NCI-H526 treated with DMSO at 0.1 percent for 48 hours (cell line): ENCODE measurements around the gene HOXB3.
"Not testable (repeated sequence)": the region's sequence is repeated elsewhere in the genome, so short reads cannot be mapped to it uniquely, and the experiment has no call there.

Experiments used
- DNase-seq: peaks from one replicate; lab custom pipeline; 2025; lab: John Stamatoyannopoulos, UW

HOXB3 gene

DNA sequence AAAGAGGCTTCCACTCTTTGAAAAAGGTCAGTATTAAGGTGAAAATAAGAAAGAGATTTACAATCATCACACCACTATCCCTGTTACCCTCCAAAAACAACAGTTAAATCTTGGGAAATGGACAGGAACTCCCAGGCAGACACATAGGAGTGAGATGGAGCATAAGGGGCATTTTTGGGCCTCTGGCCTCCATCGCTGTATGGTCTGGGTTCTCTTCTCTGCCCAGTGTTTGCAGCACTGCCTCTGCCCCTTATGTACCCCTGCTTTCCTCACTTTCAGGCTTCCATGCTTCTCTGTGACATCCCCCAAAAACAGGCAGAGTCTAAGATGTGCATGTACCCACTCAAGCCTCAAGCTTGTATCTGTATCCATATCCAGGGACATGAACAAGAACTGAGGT is 44.5 kb downstream of the HOXB3 start:
- DNase-seq, result no peak

DNA sequence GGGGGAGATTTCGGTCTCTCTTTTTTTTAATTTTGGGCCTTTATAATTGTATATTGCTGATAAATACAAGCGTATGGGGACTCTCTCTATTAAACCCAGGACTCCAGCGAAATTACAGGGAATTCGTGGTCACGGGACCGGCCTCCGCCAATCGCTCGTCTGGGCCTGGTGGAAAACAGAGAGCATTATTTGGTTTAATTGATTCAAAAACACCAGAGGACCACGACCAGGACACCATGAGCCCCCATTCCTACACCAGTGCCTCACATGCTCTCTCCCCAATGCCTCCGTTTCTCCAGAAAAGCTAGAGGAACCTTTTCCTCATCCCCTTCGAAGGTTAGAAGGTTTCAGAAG is 45.0 kb downstream of the HOXB3 start, which contains the start of gene HOXB2:
HOXB2 (minus strand) TSS at position 88 of the 354 bp plus-strand sequence. CDS start 198 bp downstream, outside the sequence.
- DNase-seq, result no peak

DNA sequence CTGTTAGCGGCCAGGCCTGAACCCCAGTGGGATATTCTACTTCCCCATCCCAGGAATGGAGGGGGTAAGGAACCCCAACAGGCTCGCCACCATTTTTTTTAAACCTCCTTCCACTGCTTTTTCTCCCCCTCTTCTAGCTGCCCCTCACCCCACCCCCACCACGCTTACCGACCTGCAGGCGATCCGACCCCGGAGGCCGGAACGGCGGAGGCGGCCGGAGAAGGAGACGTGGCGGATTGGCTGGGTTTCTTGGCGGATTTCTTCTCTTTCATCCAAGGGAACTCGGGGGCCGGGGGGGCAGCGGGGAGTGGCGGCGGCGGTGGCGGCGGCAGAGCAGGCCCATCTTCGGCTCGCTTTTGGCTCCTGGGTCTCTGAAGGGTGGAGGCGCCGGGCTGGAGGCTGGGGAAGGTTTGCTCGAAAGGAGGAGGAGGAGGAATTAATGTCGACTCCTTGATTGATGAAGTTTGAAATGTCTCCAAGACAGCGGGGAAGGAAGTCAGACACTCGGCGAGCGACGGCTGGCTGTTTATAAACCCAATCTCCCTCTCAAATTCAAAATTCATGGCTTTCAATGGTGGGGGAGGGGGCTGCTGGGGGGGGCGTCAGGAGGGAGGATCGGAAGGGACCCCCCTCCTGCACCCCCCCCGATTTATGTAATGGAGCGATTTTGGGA is 45.6 kb downstream of the HOXB3 start:
- DNase-seq, result no peak

DNA sequence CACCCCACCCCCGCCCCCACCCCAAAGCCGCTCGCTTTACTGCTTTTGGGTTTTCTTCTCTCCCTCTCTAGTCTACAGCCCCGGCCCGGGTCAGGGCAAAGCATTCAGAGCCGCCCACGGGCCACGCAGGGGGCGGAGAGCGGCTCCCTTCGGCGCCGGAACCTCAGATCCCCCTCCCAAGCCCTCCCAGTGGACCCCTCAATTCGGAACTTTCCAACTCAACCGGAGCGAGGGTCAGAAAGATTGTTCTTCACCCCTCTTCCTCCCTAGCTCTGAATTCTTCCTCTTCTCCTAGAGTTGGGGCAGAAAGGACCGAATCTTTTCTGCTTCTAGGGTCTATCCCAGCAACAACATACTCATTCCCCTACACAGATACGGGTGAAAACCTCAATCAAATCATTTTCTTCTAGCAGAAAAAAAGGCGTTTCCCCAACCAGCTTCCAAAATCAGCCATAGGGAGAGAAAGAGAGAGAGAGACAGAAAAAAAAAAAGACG is 46.1 kb downstream of the HOXB3 start:
- DNase-seq, result no peak

DNA sequence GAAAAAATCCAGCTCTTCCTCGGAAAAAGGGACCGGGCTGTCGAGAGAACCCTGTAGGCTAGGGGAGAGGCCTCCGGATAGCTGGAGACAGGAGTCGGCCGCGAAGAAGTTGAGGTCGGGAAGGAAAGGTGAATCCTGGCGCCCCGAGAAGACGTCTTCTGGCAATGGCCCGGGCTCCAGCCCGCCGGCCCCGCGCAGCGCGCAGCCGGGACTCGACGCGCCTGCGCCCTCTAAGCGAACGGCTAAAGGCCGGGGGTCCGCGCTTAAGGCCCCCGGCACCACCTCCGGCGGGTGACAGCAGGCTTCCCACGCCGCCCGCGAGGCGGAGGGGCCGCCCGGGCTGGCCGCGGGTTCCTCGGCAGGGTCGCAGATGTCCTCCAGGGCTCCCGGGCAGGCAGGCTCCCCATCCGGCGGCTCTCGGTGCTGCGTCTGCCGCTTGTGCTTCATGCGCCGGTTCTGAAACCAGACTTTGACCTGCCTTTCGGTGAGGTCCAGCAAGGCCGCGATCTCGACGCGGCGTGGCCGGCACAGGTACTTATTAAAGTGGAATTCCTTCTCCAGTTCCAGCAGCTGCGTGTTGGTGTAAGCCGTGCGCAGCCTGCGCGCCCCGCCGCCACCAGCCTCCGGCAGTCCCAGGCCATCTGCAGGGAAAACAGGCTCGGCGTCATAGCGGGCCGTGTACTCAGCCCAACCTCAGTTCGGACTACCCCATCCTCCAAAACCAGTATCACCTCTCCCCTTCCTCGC is 46.8 kb downstream of the HOXB3 start:
- no peak for DNase-seq

DNA sequence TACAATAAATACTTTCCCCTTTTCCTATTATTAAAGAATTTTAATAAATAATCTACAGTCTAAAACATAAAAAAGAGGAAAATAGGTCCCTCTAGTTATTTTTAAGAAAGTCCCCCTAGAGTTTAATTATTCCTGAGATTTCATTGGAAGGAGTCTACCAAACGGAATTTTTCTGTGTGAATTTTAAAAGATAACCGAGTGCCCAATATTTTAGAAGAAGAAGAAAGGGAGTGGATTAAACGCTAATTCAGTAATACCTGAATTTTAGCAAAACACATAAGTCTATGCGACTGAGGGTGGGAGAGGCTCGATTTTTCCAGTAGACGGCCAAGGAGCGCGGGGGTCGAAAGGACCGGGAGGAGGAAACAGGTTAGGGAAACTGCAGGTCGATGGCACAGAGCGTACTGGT is 47.3 kb downstream of the HOXB3 start:
- no peak for DNase-seq

DNA sequence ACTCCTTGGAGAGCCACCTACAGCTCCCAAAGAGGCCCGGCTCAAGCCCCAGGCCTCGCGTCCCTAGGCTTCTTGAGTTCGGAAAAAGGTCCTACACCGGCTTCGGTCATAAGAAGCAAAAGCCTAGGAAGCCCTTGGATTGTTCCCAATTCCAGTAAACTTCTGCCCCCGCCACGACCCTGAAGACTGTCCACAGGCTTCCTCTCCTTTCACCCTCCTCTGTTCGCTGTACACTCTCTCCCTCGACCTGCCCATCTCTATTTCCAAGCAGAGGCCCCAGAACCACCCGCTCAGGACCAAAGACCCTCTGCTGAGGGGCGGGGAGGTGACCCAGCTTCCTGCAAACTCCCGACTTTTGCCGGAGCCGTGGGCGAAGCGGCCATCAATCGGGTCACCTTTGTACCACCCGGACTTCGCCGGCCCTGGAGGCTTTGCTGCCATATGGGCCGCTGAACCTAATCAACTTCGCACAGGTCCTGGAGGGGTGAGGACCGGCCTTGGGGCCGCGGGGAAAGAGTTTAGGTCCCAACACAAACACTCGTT is 47.9 kb downstream of the HOXB3 start:
- DNase-seq, result no peak

DNA sequence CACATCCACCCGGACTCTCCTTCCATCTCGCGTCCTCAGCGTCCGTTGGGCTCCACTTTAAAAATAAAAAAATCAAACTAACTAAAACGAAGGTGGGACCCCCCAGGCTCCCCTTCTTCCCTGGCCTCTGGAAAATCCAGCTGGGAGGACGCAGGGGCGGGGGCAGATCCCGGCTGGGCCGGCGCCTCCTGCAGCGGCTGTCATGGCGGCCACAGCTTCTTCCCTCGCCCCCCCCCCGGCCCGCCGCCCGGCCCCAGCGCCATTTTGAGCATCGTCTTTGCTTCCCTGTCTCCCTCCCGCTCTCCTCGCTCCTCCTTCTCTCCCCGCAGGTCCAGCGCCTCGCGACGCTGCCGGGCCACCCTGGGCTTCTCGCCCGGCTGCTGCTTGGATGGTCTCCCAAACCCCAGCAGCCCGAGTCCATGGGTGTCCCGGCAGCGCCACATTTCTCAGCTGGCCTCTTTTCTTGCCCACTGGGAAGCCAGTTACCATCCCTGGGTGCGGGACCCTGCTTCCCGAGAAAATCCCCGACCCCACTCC is 48.4 kb downstream of the HOXB3 start:
- no peak for DNase-seq

DNA sequence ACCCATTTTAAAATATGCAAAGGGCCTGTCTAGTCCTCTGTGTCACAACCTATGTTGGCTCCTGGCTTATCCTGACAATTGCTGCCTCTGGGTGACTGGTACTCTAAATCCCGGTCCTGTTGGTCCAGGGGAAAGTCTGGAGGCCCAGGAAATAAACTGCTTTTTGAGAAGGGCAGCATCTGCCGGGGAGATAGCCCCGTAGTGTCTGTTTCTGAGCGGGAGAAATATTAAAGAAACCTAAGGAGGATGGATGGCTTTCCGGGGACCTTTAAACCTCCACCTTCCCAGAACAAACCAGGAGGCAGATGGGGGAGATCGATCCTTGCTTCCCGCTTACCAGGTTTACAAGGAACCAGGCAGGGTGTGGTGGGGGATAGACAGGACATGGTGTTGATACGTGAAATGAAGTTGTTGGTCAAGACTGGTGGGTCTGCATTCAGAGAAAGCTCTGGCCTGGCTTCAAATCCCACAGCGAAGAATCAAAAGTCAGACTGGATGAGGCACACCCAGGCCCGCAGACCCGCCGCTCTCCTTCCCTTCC is 48.9 kb downstream of the HOXB3 start:
- DNase-seq, result no peak

DNA sequence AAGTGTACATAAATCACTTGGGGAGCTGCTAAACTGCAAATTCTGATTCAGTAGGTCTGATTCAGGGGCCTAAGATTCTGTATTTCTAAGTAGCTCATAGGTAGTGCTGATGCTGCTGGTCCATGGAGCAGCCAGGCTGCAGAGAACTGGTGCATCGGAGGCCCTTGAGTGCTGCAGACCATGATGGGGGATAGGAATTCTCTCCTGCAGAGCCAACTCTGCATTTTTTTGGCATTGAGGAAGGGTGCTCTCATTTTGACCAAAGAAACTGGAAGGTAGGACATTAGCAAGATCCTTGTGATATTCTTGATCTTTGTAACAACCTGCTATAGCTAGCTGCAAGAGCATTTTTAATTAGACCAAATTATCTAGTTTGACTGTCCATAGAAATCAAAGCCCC is 49.8 kb downstream of the HOXB3 start:
- no peak for DNase-seq

DNA sequence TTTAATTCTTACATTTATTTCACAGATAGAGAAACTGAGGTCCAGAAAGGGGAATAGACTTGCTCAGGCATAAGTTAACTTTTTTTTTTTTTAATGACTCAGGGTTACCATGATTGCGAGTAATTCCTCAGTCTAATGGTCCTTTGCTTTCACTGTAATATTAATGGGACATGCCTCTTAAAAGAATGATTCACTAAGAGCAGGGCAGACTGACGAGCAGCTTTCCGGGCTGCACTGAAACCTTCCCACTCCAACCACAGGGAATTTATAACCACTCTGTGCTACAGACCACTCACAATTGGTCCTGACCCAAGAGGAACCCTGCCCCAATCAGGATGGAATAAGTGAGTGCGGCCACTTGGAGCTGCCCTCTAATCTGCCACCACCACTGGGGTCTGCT is 50.9 kb downstream of the HOXB3 start:
- no peak for DNase-seq

DNA sequence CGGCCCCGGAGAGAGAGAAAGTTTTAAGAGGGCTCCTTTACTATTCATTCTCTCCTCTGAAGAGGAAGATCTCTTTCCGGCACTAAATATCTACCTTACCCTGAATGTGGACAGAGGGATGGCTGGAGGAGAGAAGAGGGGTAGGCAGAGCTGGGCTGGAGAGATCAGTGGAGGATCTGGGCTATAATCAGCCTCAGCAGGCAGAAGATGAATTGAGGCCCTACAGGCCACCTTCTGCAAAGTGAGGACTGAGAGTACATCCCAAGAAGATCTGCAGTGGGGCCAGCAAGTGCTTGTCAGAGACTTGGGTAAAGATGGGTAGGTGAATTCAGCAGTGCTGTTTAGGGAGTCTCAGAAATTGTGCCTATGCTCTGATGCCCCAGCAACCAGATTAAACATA is 52.7 kb downstream of the HOXB3 start:
- DNase-seq, result no peak

DNA sequence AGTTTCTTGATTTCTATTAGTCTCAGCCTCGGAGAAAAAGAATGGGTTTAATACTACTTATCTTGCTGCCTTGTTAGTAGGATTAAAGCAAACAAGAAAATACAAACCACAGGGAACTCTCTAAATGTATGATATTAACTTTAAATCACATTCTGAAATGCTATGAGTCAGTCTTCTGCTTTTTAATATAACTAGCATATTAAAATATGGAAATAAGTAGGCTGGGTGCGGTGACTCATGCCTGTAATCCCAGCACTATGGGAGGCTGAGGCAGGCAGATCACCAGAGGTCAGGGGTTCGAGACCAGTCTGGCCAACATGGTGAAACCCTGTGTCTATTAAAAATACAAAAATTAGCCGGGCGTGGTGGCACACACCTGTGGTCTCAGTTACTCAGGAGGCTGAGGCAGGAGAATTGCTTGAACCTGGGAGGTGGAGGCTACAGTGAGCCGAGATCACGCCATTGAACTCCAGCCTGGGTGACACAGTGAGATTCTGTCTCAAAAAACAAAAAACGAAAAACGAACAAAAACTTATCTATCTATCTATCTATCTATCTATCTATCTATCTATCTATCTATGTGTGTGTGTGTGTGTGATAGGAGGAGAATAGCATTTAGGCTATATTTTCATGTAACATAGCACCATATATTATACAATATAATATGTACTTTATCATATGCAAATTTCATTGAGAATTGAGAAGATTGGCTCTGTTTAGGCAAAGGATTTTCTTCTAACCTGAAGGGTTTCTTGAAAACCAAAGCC is 54.1 kb downstream of the HOXB3 start:
- DNase-seq, result not testable (repeated sequence)

DNA sequence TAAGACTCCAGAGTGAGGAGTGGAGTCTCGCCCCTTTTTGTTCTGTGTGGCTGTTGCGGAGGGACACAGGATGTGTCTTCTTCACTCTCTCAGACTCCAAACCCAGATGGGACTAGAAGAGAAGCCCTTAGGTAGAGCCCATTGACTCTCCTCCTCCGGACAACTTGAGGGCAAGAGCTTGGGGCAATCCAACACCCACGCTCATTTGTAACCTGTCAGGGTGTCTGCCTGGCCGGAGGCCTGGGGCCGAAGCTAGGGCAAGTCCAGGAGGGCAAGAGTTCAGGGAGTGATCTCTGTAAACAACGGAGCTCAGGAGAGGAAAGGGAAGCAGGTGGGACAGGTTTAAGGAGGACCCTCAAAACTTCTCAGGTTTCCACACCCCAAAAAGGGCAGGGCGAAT is 57.8 kb downstream of the HOXB3 start:
- DNase-seq, result no peak

DNA sequence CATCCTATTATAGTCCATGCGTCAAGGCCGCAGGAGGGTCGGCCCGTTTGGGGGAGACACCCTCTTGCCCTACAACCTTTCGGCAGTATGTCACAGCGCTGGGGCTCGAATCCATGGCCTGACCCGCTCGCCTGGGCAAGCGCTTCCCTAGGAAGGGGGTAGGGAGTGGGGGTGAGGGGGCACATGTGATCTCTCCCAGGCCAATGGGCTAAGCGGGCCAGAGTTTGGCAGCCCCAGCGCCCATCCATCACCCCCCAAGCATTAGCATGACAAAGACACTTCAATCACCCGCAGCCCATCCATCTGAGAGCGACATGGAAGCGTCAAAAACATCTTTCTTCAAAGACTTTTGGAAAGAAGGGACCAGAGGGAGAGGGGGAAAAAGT is 59.2 kb downstream of the HOXB3 start, which contains the start of gene HOXB1:
HOXB1 (minus strand) TSS at position 125 of the 386 bp plus-strand sequence; CDS start at position 18, 107 bp downstream.
- no peak for DNase-seq

DNA sequence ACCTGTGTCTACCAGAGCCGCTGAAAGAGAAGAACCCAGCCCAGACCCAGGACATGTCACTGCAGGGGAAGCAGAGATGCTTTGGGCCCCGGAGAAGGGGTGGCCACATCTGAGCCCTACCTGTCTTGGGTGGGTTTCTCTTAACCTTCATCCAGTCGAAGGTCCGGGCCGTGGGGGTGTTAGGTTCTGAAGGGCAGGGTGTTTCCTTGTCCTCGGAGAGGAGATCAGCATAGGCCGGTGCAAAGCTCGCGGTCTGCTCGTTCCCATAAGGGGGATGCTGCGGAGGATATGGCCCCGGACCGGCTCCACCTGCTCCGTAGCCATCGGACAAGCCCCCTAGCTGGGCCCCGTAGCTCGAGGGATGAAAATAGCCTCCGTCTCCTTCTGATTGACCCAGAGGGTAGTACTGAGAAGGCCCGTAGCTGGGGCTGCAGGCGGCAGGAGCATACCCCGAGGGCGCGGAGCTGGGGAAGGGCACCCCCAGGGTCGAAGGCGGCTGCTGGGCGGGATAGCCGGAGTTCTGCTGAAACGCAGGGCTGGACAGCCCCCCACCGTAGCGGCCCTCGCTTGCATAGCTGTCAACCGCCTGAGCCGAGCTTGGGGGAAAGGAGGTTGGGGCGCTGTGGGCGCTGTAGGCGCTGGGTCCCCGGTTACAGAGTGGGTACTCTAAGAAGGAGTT is 59.7 kb downstream of the HOXB3 start:
- no peak for DNase-seq

DNA sequence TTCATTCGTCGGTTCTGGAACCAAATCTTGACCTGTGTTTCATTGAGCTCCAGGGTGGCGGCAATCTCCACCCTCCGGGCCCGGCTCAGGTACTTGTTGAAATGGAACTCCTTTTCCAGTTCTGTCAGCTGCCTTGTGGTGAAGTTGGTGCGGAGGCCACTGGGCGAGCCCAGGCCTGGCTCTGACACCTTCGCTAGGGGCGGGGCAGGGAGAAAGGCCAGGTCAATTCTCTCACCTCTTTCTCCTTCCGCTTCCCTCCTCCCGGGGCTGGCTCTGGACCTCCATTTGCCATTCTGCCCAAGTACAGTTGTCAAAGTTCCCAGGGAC is 60.4 kb downstream of the HOXB3 start:
- DNase-seq, result no peak

DNA sequence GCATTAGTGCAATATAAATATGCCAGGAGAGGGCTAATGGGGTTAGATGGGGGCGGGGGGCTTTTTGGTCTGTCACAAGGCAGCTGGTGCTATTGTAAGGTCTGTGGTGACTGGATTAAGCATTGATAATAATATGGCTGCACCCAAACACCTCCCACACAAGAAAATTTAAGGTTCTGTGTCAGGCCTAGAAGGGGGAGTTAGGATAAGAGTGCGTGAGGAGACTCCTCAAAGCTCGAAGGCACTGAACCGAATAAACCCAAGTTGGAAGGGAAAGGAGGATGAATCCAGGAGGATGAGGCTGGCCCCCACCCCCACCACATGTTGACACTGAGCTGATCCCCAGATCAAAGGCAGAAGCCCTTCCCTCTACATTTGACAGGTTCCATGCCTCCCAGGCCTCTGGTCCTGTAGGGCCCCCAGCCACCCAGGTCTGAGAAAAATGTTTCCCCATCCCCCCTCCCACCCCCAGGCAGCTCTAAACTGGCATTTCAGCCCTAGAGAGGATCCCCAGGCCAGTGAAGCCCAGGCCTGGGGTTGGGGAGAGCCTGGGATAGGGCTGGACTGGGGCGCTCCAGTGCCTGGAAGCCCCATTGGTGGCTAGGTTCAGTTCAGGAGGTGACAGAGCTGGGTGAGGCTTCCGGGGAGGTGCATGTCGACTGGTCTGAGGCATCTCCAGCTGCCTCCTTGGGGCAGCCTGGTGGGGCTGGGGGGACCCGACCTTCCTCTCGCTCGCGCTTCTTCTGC is 60.9 kb downstream of the HOXB3 start:
- no peak for DNase-seq

DNA sequence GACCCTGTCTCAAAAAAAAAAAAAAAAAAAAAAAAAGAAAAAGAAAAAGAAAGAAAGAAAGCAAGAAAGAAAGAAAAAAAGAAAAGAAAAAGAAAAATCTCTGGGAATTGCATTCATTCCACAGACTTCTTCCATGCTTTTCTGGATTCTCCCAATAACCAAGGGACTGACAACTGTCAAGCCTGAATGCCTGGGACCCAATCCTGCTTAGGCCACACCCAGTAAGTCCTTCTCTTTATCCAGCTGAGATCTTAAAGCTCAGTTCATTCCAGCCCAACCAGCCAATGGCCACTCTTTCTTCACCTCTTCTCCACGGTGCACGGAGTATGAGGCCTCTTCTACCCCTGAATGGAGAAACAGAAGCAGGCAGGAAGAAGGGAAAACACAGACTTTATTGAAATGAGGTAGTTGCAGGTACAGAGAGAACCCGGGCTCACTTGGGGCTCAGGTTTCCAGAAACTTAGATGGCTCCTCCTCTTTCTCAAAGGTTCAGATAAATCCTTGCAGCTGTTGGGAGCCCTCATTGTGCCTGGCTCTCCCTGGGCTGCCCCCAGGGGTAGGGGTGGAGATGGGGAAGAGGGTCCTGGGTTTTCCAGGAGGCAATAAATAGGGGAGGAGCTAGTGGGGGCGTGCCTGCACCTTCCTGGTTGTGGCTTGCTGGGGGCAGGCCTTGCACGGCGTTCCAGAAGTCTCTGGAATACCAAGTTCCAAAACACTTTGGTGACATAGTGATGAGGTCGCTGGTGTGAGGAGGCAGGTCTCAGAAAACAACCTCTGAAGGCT is 61.7 kb downstream of the HOXB3 start:
- no peak for DNase-seq

DNA sequence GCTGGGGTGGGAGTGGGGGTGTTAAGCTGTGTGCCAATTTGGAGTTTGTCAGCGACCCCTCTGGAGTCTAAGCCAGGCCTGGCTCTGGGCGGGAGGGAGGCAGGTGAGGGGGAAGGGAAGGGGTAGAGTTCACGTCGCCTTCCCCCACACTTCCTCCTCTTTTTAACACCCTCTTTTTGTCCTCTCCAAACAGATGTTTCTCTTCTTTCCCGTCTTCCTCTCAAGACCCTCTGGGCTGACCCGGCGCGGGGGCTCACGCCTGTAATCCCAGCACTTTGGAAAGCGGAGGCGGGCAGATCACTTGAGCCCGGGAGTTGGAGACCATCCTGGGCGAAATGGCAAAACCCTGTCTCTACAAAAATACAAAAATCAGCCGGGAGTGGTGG is 62.5 kb downstream of the HOXB3 start:
- DNase-seq, result no peak
